Measurements from ENCODE around the gene PPBP. TPM values are rescaled to one million over a fixed set of nuclear protein-coding genes. Genes with fewer than 3 reads are reported as not detected.

Gene PPBP
- total RNA-seq, 1 experiment from 2014 or later, result not detected

DNA sequence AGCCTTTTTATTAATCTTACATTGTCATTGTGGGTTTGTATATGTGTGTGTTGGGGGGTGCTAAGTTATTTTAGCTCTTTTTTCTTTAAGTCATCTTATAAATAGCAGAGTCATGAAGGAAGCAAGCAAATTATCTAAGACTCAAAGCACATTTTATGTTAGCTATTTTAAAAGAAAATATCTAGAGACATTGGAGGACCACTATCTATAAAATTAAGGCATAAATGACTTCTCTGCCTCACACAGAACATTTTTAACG is 3.7 kb upstream of the PPBP start:
- intact Hi-C loops (cut with micrococcal nuclease), result no loop called here
- Histone ChIP-seq H3K9me3 (ENCODE audit: control insufficient read depth in 1 of 2, insufficient read depth in 1 of 2, low read depth in 1 of 2, low read length in 2 of 2) (no peaks in the 10 kb centered on the region), H2AFZ (ENCODE audit: low read depth, low read length, poor library complexity, severe bottlenecking) (no peak overlapping the region), H3K4me2 (ENCODE audit: low read length) (no peak overlapping the region), H3K9ac (ENCODE audit: low read length) (no peak overlapping the region), H3K4me3 (replicated peaks in 1 of 2; ENCODE audit: low read depth in 1 of 2, low read length in 2 of 2) (no peak overlapping the region), H3K27me3 (ENCODE audit: insufficient read depth, low read length) (no peaks in the 10 kb centered on the region), H3K79me2 (ENCODE audit: insufficient read depth, low read length) (no peaks in the 10 kb centered on the region), H3K27ac (ENCODE audit: low read depth, low read length) (no peak overlapping the region), H4K20me1 (ENCODE audit: insufficient read depth) (no peaks in the 10 kb centered on the region), H3K9me2 (ENCODE audit: insufficient read depth) (no peaks in the 10 kb centered on the region), H3K36me3 (ENCODE audit: control insufficient read depth in 1 of 2, insufficient read depth in 2 of 2, low read length in 2 of 2) (no peaks in the 10 kb centered on the region), H3K4me1 (ENCODE audit: control insufficient read depth in 1 of 2, insufficient read depth in 2 of 2, low read length in 2 of 2) (no peaks in the 10 kb centered on the region)
- POLR2A ChIA-PET, result no interaction called here
- BruUV-seq (replicated peaks), result no TSS peak
- CTCF ChIA-PET, result no interaction called here
- no peak for DNase-seq (ENCODE audit: low read depth, low spot score)
- no peak for TF ChIP-seq ZFX (IDR thresholded peaks at IDR 0.05)
- no peak for TF ChIP-seq YY1 (IDR thresholded peaks at IDR 0.05; ENCODE audit: extremely low read depth, insufficient replicate concordance, low read depth, low read length)
- no peak for TF ChIP-seq EGR1 (IDR thresholded peaks at IDR 0.05; ENCODE audit: low read depth)
- TF ChIP-seq, protein P1, sequence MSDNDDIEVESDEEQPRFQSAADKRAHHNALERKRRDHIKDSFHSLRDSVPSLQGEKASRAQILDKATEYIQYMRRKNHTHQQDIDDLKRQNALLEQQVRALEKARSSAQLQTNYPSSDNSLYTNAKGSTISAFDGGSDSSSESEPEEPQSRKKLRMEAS (IDR thresholded peaks at IDR 0.05), result no peak
- no peak for TF ChIP-seq EZH2phosphoT487 (IDR thresholded peaks at IDR 0.05; ENCODE audit: borderline replicate concordance)
- TF ChIP-seq SP1 (IDR thresholded peaks at IDR 0.05; ENCODE audit: low read depth), result no peak
- TF ChIP-seq, protein P2, sequence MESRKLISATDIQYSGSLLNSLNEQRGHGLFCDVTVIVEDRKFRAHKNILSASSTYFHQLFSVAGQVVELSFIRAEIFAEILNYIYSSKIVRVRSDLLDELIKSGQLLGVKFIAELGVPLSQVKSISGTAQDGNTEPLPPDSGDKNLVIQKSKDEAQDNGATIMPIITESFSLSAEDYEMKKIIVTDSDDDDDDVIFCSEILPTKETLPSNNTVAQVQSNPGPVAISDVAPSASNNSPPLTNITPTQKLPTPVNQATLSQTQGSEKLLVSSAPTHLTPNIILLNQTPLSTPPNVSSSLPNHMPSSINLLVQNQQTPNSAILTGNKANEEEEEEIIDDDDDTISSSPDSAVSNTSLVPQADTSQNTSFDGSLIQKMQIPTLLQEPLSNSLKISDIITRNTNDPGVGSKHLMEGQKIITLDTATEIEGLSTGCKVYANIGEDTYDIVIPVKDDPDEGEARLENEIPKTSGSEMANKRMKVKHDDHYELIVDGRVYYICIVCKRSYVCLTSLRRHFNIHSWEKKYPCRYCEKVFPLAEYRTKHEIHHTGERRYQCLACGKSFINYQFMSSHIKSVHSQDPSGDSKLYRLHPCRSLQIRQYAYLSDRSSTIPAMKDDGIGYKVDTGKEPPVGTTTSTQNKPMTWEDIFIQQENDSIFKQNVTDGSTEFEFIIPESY (IDR thresholded peaks at IDR 0.05; ENCODE audit: extremely low read depth, insufficient replicate concordance, low read length), result no peak
- TF ChIP-seq SIN3A (IDR thresholded peaks at IDR 0.05; ENCODE audit: low read depth), result no peak
- no peak for TF ChIP-seq SRF (IDR thresholded peaks at IDR 0.05; ENCODE audit: low read depth)
- no peak for TF ChIP-seq RAD21 (IDR thresholded peaks at IDR 0.05; ENCODE audit: low read depth)
- no peak for TF ChIP-seq POLR2A (IDR thresholded peaks at IDR 0.05; ENCODE audit: borderline replicate concordance, extremely low read depth, insufficient read depth, insufficient read length)
- no peak for ATAC-seq
- RAD21 ChIA-PET (ENCODE audit: low non-redundant PET in 1 of 2, low total read pairs in 2 of 2, uncharacterized antibody in 2 of 2, unreplicated experiment in 2 of 2), result no interaction called here
